Ishikawa (cell line): Measurements from ENCODE around the gene THEM4.

Experiments
- CEBPB ChIP-seq: IDR thresholded peaks from 2 replicates; pipeline ENCODE4 v1.6.1; 2012
- CREB1 ChIP-seq: IDR thresholded peaks from 2 replicates; pipeline ENCODE4 v1.6.1; 2012; ENCODE audit warnings: low read depth
- EGR1 ChIP-seq: IDR thresholded peaks from 2 replicates; pipeline ENCODE4 v1.6.1; 2012
- EP300 ChIP-seq: IDR thresholded peaks from 2 replicates; pipeline ENCODE4 v1.6.1; 2012; ENCODE audit warnings: borderline replicate concordance
- FOXM1 ChIP-seq: IDR thresholded peaks from 2 replicates; pipeline ENCODE4 v1.6.1; 2012; ENCODE audit warnings: low read depth, borderline replicate concordance
- MAX ChIP-seq: IDR thresholded peaks from 2 replicates; pipeline ENCODE4 v1.6.1; 2012
- NFIC ChIP-seq: IDR thresholded peaks from 2 replicates; pipeline ENCODE4 v1.6.1; 2012
- RAD21 ChIP-seq: IDR thresholded peaks from 2 replicates; pipeline ENCODE4 v1.6.1; 2012; ENCODE audit warnings: low read depth
- TAF1 ChIP-seq: IDR thresholded peaks from 2 replicates; pipeline ENCODE4 v1.6.1; 2012; ENCODE audit warnings: low read depth, mild to moderate bottlenecking
- TCF12 ChIP-seq: IDR thresholded peaks from 2 replicates; pipeline ENCODE4 v1.6.1; 2012; ENCODE audit warnings: low read depth
- TEAD4 ChIP-seq: IDR thresholded peaks from 2 replicates; pipeline ENCODE4 v1.6.1; 2012
- USF1 ChIP-seq: IDR thresholded peaks from 2 replicates; pipeline ENCODE4 v1.6.1; 2012
- YY1 ChIP-seq: IDR thresholded peaks from 2 replicates; pipeline ENCODE4 v1.6.1; 2012; ENCODE audit warnings: low read depth
- ZBTB7A ChIP-seq: IDR thresholded peaks from 2 replicates; pipeline ENCODE4 v1.6.1; 2012; ENCODE audit warnings: low read depth
- TF ChIP-seq, protein P1 (sequence below): IDR thresholded peaks from 2 replicates; pipeline ENCODE4 v1.6.1; 2012; ENCODE audit warnings: low read depth, mild to moderate bottlenecking

Gene THEM4

GRCh38 chr1:151831256-151831591, 78.1 kb downstream of the THEM4 start:
- no peak for TF ChIP-seq EGR1
- no peak for TF ChIP-seq FOXM1
- no peak for TF ChIP-seq TCF12
- TF ChIP-seq CEBPB, result no peak
- TF ChIP-seq EP300, result no peak
- no peak for TF ChIP-seq CREB1
- TF ChIP-seq TEAD4, result no peak
- TF ChIP-seq MAX, result no peak
- TF ChIP-seq, protein P1, sequence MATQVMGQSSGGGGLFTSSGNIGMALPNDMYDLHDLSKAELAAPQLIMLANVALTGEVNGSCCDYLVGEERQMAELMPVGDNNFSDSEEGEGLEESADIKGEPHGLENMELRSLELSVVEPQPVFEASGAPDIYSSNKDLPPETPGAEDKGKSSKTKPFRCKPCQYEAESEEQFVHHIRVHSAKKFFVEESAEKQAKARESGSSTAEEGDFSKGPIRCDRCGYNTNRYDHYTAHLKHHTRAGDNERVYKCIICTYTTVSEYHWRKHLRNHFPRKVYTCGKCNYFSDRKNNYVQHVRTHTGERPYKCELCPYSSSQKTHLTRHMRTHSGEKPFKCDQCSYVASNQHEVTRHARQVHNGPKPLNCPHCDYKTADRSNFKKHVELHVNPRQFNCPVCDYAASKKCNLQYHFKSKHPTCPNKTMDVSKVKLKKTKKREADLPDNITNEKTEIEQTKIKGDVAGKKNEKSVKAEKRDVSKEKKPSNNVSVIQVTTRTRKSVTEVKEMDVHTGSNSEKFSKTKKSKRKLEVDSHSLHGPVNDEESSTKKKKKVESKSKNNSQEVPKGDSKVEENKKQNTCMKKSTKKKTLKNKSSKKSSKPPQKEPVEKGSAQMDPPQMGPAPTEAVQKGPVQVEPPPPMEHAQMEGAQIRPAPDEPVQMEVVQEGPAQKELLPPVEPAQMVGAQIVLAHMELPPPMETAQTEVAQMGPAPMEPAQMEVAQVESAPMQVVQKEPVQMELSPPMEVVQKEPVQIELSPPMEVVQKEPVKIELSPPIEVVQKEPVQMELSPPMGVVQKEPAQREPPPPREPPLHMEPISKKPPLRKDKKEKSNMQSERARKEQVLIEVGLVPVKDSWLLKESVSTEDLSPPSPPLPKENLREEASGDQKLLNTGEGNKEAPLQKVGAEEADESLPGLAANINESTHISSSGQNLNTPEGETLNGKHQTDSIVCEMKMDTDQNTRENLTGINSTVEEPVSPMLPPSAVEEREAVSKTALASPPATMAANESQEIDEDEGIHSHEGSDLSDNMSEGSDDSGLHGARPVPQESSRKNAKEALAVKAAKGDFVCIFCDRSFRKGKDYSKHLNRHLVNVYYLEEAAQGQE, result no peak
- no peak for TF ChIP-seq TAF1
- TF ChIP-seq YY1, result no peak
- TF ChIP-seq NFIC, result no peak
- no peak for TF ChIP-seq USF1
- no peak for TF ChIP-seq ZBTB7A

- no peak for TF ChIP-seq ZBTB7A
- TF ChIP-seq USF1, result no peak
- TF ChIP-seq EGR1, result no peak
- no peak for TF ChIP-seq TAF1
- no peak for TF ChIP-seq CEBPB
- TF ChIP-seq YY1, result no peak
- no peak for TF ChIP-seq TEAD4
- no peak for TF ChIP-seq FOXM1
Observed at GRCh38 chr1:151830055-151830454, 79.3 kb downstream of the THEM4 start.

DNA sequence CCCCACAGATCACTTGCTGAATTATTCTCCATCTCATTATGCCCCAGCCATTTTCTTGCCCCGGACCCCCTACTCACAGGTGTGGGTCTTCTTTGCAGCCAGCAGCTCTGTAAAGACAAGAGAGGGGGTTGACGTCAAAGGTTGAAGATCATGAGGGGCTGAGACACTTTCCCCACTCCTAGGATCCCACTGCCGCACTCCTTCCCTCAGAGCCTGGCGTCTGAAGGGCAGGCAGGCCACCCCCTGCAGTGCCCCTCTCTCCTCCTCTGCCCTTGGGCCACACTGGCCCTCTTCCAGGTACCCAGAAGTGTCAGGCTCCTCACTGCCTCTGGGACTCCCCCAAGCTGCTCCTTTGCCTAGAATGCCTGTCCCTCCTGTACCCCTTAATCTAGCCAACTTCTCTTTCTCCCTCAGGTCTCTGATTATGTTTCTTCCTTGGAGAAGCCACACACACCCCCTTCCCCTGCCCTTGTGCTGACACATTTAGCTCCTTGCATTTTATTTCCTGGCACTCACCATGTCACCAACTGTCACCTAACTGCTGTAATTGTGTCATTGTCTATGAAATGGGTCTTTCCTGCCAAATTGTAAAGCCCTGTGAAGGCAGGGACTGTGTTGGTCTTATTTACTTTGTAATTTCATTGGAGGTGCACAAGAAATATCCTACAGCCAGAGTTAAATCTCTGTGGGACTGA, 79.8 kb downstream of the THEM4 start:
- TF ChIP-seq TAF1, result no peak
- no peak for TF ChIP-seq CEBPB
- TF ChIP-seq USF1, result no peak
- no peak for TF ChIP-seq RAD21
- no peak for TF ChIP-seq EP300
- TF ChIP-seq MAX, result no peak
- TF ChIP-seq YY1, result no peak
- TF ChIP-seq TCF12, result no peak
- TF ChIP-seq TEAD4, result no peak
- no peak for TF ChIP-seq ZBTB7A
- no peak for TF ChIP-seq FOXM1
- TF ChIP-seq EGR1, result no peak
- TF ChIP-seq, protein P1, result no peak
- TF ChIP-seq CREB1, result no peak
- no peak for TF ChIP-seq NFIC

DNA sequence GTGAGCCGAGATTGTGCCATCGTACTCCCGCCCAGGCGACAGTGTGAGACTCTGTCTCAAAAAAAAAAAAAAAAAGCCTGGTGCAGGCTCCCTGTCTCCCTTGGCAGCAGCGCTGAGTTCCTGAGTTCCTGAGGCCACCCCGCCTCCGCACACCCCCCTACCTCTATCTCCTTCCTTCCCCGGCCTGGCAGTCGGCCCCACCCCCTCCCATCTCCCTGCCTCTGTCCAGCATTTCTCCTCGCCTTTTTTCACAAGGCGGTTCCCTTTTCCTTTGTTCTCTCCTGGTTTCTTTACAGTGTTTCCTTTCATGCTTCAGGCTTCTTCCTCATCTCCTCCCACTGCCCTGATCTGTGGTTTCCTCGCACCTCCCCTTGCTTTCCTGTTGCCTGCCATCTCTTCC, 80.4 kb downstream of the THEM4 start:
- peak; percentile 80 for TF ChIP-seq EGR1
- TF ChIP-seq, protein P1, result peak; percentile 83
- TF ChIP-seq TEAD4, result no peak
